Right atrium auricular region (tissue), 2 donors: ENCODE results near the gene TMEM120B. TPM values are rescaled to one million over a fixed set of nuclear protein-coding genes. Genes with fewer than 3 reads are reported as not detected.
"Not testable (repeated sequence)": the region's sequence is repeated elsewhere in the genome, so short reads cannot be mapped to it uniquely, and the experiment has no call there.

Experiments
- DNase-seq: peaks from one replicate; pipeline ENCODE4 v3.0.0-alpha.2; 2019; ENCODE audit warnings: low spot score
- H3K27ac ChIP-seq, 2 donors: fragments of 200-600 bp; sonication (generic); 1 replicate in 1 of 2; 2 replicates in 1 of 2; pipeline ENCODE4 v1.5.1; 2016 to 2019
- H3K27me3 ChIP-seq, 2 donors: fragments of 200-600 bp; sonication (generic); one replicate each; pipeline versions ENCODE4 v1.5.1 to v1.6.0; 2017 to 2019
- H3K36me3 ChIP-seq: fragments of 200-600 bp; sonication (generic); one replicate; pipeline ENCODE4 v1.5.1; 2016
- H3K4me1 ChIP-seq, 2 donors: fragments of 200-600 bp; sonication (generic); one replicate each; pipeline versions ENCODE4 v1.5.1 to v1.6.0; 2017 to 2019
- H3K4me3 ChIP-seq, 2 donors: fragments of 200-600 bp; sonication (generic); 1 replicate in 1 of 2; 2 replicates in 1 of 2; pipeline ENCODE4 v1.5.1; 2017 to 2019; ENCODE audit warnings: mild to moderate bottlenecking in 1 of 2, moderate library complexity in 1 of 2
- H3K9me3 ChIP-seq, 2 donors: fragments of 200-600 bp; sonication (generic); one replicate each; pipeline ENCODE4 v1.5.1; 2019
- total RNA-seq, 2 donors: library from RNA; depleted of rRNA; stranded (reverse); fragments of >200 nt; gene quantifications; one replicate each; pipeline ENCODE4 v1.1.0, GENCODE V29; 2016
- TF ChIP-seq, protein P1 (sequence below), 2 donors: fragments of 200-600 bp; sonication (generic); IDR thresholded peaks; one replicate each; pipeline ENCODE4 v1.5.1; 2019; ENCODE audit warnings: antibody characterized with exemption in 2 of 2

Gene TMEM120B
- total RNA-seq, 2 donors from 2014 or later, result 3.3 to 4.7 TPM

DNA sequence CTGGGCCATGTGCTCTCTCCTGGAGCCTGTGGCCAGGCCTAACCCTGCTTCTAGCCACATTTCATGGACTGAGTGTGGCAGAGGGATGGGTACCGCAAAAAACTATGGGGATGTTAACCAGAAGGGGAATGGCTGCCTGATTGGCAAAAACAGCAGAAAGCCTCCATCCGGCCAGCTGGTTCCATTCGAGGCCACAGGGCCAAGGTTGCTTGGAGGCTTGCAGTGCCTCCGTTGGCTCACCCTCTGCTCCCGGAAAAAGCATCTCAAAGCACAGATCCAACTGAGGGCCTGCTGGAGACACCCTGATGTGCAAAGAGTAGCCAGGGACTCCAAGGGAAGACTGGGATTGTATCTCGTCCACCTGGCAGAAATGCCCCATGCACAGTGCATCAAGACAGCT, 16.5 kb downstream of the TMEM120B start:
- no peaks in the 10 kb centered on the region for H3K36me3 ChIP-seq
- H3K9me3 ChIP-seq, result no peaks in the 10 kb centered on the region
- no peak overlapping the region for H3K4me3 ChIP-seq
- H3K27ac ChIP-seq, result no peak overlapping the region
- H3K27me3 ChIP-seq, result no peaks in the 10 kb centered on the region
- no peaks in the 10 kb centered on the region for H3K4me1 ChIP-seq
- no peak for DNase-seq
- TF ChIP-seq, protein P1, sequence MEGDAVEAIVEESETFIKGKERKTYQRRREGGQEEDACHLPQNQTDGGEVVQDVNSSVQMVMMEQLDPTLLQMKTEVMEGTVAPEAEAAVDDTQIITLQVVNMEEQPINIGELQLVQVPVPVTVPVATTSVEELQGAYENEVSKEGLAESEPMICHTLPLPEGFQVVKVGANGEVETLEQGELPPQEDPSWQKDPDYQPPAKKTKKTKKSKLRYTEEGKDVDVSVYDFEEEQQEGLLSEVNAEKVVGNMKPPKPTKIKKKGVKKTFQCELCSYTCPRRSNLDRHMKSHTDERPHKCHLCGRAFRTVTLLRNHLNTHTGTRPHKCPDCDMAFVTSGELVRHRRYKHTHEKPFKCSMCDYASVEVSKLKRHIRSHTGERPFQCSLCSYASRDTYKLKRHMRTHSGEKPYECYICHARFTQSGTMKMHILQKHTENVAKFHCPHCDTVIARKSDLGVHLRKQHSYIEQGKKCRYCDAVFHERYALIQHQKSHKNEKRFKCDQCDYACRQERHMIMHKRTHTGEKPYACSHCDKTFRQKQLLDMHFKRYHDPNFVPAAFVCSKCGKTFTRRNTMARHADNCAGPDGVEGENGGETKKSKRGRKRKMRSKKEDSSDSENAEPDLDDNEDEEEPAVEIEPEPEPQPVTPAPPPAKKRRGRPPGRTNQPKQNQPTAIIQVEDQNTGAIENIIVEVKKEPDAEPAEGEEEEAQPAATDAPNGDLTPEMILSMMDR (IDR thresholded peaks at IDR 0.05), result no peak

DNA sequence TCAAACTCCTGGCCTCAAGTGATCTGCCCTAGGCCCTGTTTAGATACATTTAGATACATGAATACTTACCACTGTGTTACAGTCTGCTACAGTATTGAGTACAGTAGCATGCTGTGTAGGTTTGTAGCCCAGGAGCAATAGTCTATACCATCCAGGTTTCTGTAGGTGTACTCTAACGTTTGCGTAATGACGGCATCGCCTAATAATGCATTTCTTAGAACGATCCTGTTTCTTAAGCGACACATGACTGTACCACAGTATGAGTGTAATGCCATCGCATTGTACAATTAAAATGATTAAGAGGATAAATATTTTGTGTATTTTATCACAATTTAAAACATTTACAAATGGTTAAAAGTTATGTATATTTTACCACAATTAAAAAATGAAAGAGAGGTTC, 18.9 kb downstream of the TMEM120B start:
- no peaks in the 10 kb centered on the region for H3K36me3 ChIP-seq
- H3K4me3 ChIP-seq, result no peak overlapping the region
- no peaks in the 10 kb centered on the region for H3K9me3 ChIP-seq
- TF ChIP-seq, protein P1 (IDR thresholded peaks at IDR 0.05), result no peak
- no peak overlapping the region for H3K27ac ChIP-seq
- H3K27me3 ChIP-seq, result no peaks in the 10 kb centered on the region
- DNase-seq, result no peak
- H3K4me1 ChIP-seq, result no peaks in the 10 kb centered on the region

DNA sequence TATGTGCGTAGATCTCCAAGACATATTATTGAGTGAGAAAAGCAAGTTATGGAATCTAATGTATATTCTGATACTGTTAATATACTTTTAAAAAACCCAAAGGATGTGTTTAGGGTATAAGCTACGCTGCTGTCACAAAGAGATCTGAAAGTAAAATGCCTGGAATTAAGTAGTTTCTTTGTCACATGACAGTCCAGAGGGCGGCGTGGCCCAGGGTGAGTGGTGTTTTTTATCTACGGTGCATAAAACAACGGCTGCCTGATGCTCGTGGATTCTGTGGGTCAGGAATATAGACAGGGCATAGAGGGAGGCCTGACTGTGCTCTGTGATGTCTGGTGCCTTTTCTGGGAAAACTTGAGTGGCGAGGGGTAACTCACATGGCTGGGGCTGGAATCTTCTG, 21.3 kb downstream of the TMEM120B start:
- Histone ChIP-seq H3K9me3 (no peaks in the 10 kb centered on the region), H3K27me3 (no peaks in the 10 kb centered on the region), H3K4me1 (no peaks in the 10 kb centered on the region), H3K27ac (no peak overlapping the region), H3K4me3 (no peak overlapping the region), H3K36me3 (no peaks in the 10 kb centered on the region)
- DNase-seq, result no peak
- TF ChIP-seq, protein P1 (IDR thresholded peaks at IDR 0.05), result no peak

- Histone ChIP-seq H3K9me3 (no peaks in the 10 kb centered on the region), H3K27me3 (no peaks in the 10 kb centered on the region), H3K27ac (no peak overlapping the region), H3K4me1 (no peaks in the 10 kb centered on the region), H3K36me3 (no peaks in the 10 kb centered on the region), H3K4me3 (no peak overlapping the region)
- TF ChIP-seq, protein P1 (IDR thresholded peaks at IDR 0.05), result no peak
- no peak for DNase-seq
Observed at GRCh38 chr12:121738340-121738858, 25.8 kb downstream of the TMEM120B start.

- Histone ChIP-seq H3K27ac (no peak overlapping the region), H3K4me1 (no peaks in the 10 kb centered on the region), H3K9me3 (no peaks in the 10 kb centered on the region), H3K4me3 (no peak overlapping the region), H3K36me3 (no peaks in the 10 kb centered on the region), H3K27me3 (no peaks in the 10 kb centered on the region)
- DNase-seq, result no peak
- TF ChIP-seq, protein P1 (IDR thresholded peaks at IDR 0.05), result no peak
Observed at GRCh38 chr12:121740847-121741246, 28.3 kb downstream of the TMEM120B start.

GRCh38 chr12:121741743-121742142, 29.2 kb downstream of the TMEM120B start:
- H3K36me3 ChIP-seq, result no peaks in the 10 kb centered on the region
- no peaks in the 10 kb centered on the region for H3K4me1 ChIP-seq
- H3K4me3 ChIP-seq, result no peak overlapping the region
- TF ChIP-seq, protein P1 (IDR thresholded peaks at IDR 0.05), result no peak
- no peak for DNase-seq
- no peak overlapping the region for H3K27ac ChIP-seq
- H3K27me3 ChIP-seq, result no peaks in the 10 kb centered on the region
- H3K9me3 ChIP-seq, result no peaks in the 10 kb centered on the region

DNA sequence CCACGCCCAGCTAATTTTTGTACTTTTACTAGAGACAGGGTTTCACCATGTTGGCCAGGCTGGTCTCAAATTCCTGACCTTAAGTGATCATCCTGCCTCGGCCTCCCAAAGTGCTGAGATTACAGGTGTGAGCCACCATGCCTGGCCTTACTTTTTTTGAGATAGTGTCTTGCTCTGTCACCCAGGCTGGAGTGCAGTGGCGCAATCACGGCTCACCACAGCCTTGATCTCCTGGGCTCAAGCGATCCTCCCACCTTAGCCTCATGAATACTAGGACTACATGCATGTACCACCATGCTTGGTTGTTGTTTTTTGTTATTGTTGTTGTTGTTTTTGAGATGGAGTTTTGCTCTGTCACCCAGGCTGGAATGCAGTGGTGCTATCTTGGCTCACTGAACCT, 33.0 kb downstream of the TMEM120B start:
- H3K9me3 ChIP-seq, H3K4me3 ChIP-seq, H3K36me3 ChIP-seq, DNase-seq, H3K27me3 ChIP-seq, H3K27ac ChIP-seq: not testable (repeated sequence)
- H3K4me1 ChIP-seq, result peaks cover 0 to 11% of the 10 kb centered on the region in 2 donors
